ENCODE measurements around the gene CKLF. TPM values are rescaled to one million over a fixed set of nuclear protein-coding genes. Genes with fewer than 3 reads are reported as not detected.
"Not testable (repeated sequence)": the region's sequence is repeated elsewhere in the genome, so short reads cannot be mapped to it uniquely, and the experiment has no call there.

The CKLF gene
- total and polyA plus RNA-seq, 2 donors: 53.8 to 126 TPM

- DNase-seq (ENCODE audit: low read depth in 6 of 9, low spot score in 9 of 9): no peak
- Histone ChIP-seq H3K4me1 (ENCODE audit: control insufficient read depth in 2 of 2, insufficient read depth in 2 of 2, low read length in 2 of 2) (peaks cover 49 to 55% of the 10 kb centered on the region in 2 donors), H3K27ac (ENCODE audit: low read depth in 1 of 2, low read length in 1 of 2) (no peak overlapping the region), H3K36me3 (ENCODE audit: control insufficient read depth in 2 of 2, insufficient read depth in 2 of 2, low read length in 1 of 2) (peaks cover 11 to 20% of the 10 kb centered on the region in 2 donors), H3K4me3 (ENCODE audit: low read length in 2 of 2) (no peak overlapping the region), H3K9me3 (ENCODE audit: control insufficient read depth in 2 of 2, insufficient read depth in 1 of 2, low read length in 1 of 2) (no peaks in the 10 kb centered on the region), H3K27me3 (ENCODE audit: control insufficient read depth in 2 of 2, insufficient read depth in 1 of 2, low read length in 1 of 2) (no peaks in the 10 kb centered on the region)
- 88% methylated on average over 6 of the region's 6 CpGs for WGBS
Observed at GRCh38 chr16:66554495-66554894, 2.1 kb downstream of the CKLF start.

- DNase-seq (ENCODE audit: low read depth in 6 of 9, low spot score in 9 of 9): no peak
- Histone ChIP-seq H3K27ac (ENCODE audit: low read depth in 1 of 2, low read length in 1 of 2) (peak overlapping the region in 1 of 2 donors; percentile 4), H3K27me3 (ENCODE audit: control insufficient read depth in 2 of 2, insufficient read depth in 1 of 2, low read length in 1 of 2) (no peaks in the 10 kb centered on the region), H3K4me1 (ENCODE audit: control insufficient read depth in 2 of 2, insufficient read depth in 2 of 2, low read length in 2 of 2) (peaks cover 14 to 36% of the 10 kb centered on the region in 2 donors), H3K4me3 (ENCODE audit: low read length in 2 of 2) (no peak overlapping the region), H3K9me3 (ENCODE audit: control insufficient read depth in 2 of 2, insufficient read depth in 1 of 2, low read length in 1 of 2) (no peaks in the 10 kb centered on the region), H3K36me3 (ENCODE audit: control insufficient read depth in 2 of 2, insufficient read depth in 2 of 2, low read length in 1 of 2) (peaks cover 28 to 55% of the 10 kb centered on the region in 2 donors)
- WGBS: 79% methylated on average over 1 of the region's 1 CpG
Observed at GRCh38 chr16:66560107-66560506, 7.7 kb downstream of the CKLF start.

- Histone ChIP-seq H3K27ac (ENCODE audit: low read depth in 1 of 2, low read length in 1 of 2) (peak overlapping the region in 1 of 2 donors; percentile 49), H3K27me3 (ENCODE audit: control insufficient read depth in 2 of 2, insufficient read depth in 1 of 2, low read length in 1 of 2) (no peaks in the 10 kb centered on the region), H3K36me3 (ENCODE audit: control insufficient read depth in 2 of 2, insufficient read depth in 2 of 2, low read length in 1 of 2) (peaks cover 38 to 65% of the 10 kb centered on the region in 2 donors), H3K4me1 (ENCODE audit: control insufficient read depth in 2 of 2, insufficient read depth in 2 of 2, low read length in 2 of 2) (peaks cover 4 to 27% of the 10 kb centered on the region in 2 donors), H3K9me3 (ENCODE audit: control insufficient read depth in 2 of 2, insufficient read depth in 1 of 2, low read length in 1 of 2) (no peaks in the 10 kb centered on the region), H3K4me3 (ENCODE audit: low read length in 2 of 2) (no peak overlapping the region)
- WGBS: 40% methylated on average over 3 of the region's 3 CpGs
- no peak for DNase-seq (ENCODE audit: low read depth in 6 of 9, low spot score in 9 of 9)
Observed at GRCh38 chr16:66561381-66562080, 9.2 kb downstream of the CKLF start.

DNA sequence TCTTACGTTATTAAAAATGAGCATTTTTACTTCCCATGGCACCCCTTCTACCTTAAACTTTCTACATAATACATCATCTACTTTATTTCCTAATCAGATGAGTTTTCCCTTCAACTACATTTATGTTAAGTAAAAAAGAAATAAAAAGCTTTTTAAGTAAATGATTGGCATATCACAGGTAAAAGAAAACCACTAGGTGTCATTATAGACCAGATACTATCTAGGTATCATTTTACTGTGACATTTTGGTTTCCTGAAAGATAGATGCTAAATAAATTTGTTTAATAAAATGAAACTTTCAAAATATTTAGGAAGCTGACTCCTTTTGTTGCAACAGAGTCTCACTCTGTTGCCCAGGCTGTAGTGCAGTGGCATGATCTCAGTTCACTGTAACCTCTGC is 10.0 kb downstream of the CKLF start:
- H3K4me1 ChIP-seq (ENCODE audit: control insufficient read depth in 2 of 2, insufficient read depth in 2 of 2, low read length in 2 of 2): peaks cover 3 to 27% of the 10 kb centered on the region in 2 donors
- DNase-seq (ENCODE audit: low read depth in 6 of 9, low spot score in 9 of 9): peak in 1 of 9 donors; percentile 58
- H3K27ac ChIP-seq (ENCODE audit: low read depth in 1 of 2, low read length in 1 of 2): peak overlapping the region in 1 of 2 donors; percentile 8
- 65% methylated on average over 1 of the region's 1 CpG for WGBS
- no peak overlapping the region for H3K4me3 ChIP-seq (ENCODE audit: low read length in 2 of 2)
- H3K9me3 ChIP-seq (ENCODE audit: control insufficient read depth in 2 of 2, insufficient read depth in 1 of 2, low read length in 1 of 2): no peaks in the 10 kb centered on the region
- no peaks in the 10 kb centered on the region for H3K27me3 ChIP-seq (ENCODE audit: control insufficient read depth in 2 of 2, insufficient read depth in 1 of 2, low read length in 1 of 2)
- H3K36me3 ChIP-seq (ENCODE audit: control insufficient read depth in 2 of 2, insufficient read depth in 2 of 2, low read length in 1 of 2): peaks cover 44 to 71% of the 10 kb centered on the region in 2 donors

DNA sequence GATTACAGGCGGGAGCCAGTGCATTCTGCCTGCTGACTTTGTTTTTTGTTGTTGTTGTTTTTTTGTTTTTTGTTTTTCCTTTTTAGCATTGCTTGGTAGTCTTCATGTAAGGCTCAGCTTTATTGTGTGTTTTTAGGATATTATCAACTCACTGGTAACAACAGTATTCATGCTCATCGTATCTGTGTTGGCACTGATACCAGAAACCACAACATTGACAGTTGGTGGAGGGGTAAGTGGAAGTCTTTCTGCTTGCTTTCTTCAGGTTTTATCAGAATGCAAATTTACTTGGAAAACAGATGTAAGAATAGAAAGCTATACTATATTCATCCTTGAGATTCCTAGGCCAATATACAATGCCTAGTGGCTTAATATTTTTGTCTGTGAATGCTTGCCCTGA is 10.6 kb downstream of the CKLF start:
- no peak for DNase-seq (ENCODE audit: low read depth in 6 of 9, low spot score in 9 of 9)
- Histone ChIP-seq H3K27ac (ENCODE audit: low read depth in 1 of 2, low read length in 1 of 2) (peak overlapping the region in 1 of 2 donors; percentile 8), H3K4me3 (ENCODE audit: low read length in 2 of 2) (no peak overlapping the region), H3K36me3 (ENCODE audit: control insufficient read depth in 2 of 2, insufficient read depth in 2 of 2, low read length in 1 of 2) (peaks cover 40 to 69% of the 10 kb centered on the region in 2 donors), H3K4me1 (ENCODE audit: control insufficient read depth in 2 of 2, insufficient read depth in 2 of 2, low read length in 2 of 2) (peaks cover 2 to 27% of the 10 kb centered on the region in 2 donors), H3K27me3 (ENCODE audit: control insufficient read depth in 2 of 2, insufficient read depth in 1 of 2, low read length in 1 of 2) (no peaks in the 10 kb centered on the region), H3K9me3 (ENCODE audit: control insufficient read depth in 2 of 2, insufficient read depth in 1 of 2, low read length in 1 of 2) (no peaks in the 10 kb centered on the region)
- WGBS: 51% methylated on average over 2 of the region's 2 CpGs

DNA sequence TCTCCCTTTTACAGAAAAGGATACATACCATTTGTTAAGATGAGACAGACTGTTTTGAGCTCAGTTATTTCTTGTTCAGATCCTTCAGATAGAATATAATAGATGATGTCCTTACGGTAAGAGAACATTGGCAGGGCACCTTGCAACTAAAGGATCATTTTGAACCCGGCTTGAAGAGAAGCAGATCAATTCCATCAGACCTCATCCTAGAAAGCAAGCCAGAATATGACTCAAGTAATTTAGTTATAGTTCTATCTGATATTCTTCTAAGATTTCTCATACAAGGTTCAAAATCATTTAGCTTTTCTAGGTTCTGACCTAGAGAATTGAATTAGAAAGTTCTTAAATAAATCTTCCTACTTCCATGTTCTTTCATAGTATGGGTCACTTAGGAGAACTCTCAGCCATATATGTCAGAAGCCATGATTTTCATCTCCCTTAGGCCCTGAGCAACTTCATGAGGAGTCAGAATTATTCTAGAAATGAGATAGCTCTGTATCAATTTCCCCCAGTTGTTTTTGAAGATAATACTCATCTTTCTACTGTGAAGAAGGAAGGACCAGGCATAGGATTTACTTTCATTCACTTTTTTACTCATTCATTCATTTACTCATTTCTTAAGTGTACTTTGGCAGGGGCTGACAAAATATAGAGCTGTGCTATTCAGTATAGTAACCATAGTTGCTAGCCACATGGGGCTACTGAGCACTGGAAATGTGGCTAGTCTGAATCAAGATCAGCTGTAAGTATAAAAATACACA is 11.4 kb downstream of the CKLF start:
- WGBS: 91% methylated on average over 2 of the region's 2 CpGs
- no peak overlapping the region for H3K4me3 ChIP-seq (ENCODE audit: low read length in 2 of 2)
- no peak for DNase-seq (ENCODE audit: low read depth in 6 of 9, low spot score in 9 of 9)
- no peak overlapping the region for H3K27ac ChIP-seq (ENCODE audit: low read depth in 1 of 2, low read length in 1 of 2)
- H3K27me3 ChIP-seq (ENCODE audit: control insufficient read depth in 2 of 2, insufficient read depth in 1 of 2, low read length in 1 of 2): no peaks in the 10 kb centered on the region
- H3K4me1 ChIP-seq (ENCODE audit: control insufficient read depth in 2 of 2, insufficient read depth in 2 of 2, low read length in 2 of 2): peaks cover 2 to 27% of the 10 kb centered on the region in 2 donors
- H3K36me3 ChIP-seq (ENCODE audit: control insufficient read depth in 2 of 2, insufficient read depth in 2 of 2, low read length in 1 of 2): peaks cover 39 to 63% of the 10 kb centered on the region in 2 donors
- H3K9me3 ChIP-seq (ENCODE audit: control insufficient read depth in 2 of 2, insufficient read depth in 1 of 2, low read length in 1 of 2): no peaks in the 10 kb centered on the region

- no peak within 1 kb of the TSS for H3K4me3 ChIP-seq (ENCODE audit: low read length in 2 of 2)
- H3K4me1 ChIP-seq (ENCODE audit: control insufficient read depth in 2 of 2, insufficient read depth in 2 of 2, low read length in 2 of 2): peaks cover 2 to 11% of the 10 kb centered on the region in 2 donors
- H3K9me3 ChIP-seq (ENCODE audit: control insufficient read depth in 2 of 2, insufficient read depth in 1 of 2, low read length in 1 of 2): no peaks in the 10 kb centered on the region
- DNase-seq (ENCODE audit: low read depth in 6 of 9, low spot score in 9 of 9): no peak
- H3K36me3 ChIP-seq (ENCODE audit: control insufficient read depth in 2 of 2, insufficient read depth in 2 of 2, low read length in 1 of 2): peaks cover 20 to 49% of the 10 kb centered on the region in 2 donors
- 98% methylated on average over 54 of the region's 54 CpGs for WGBS
- H3K27ac ChIP-seq (ENCODE audit: low read depth in 1 of 2, low read length in 1 of 2): no peak within 1 kb of the TSS
- no peaks in the 10 kb centered on the region for H3K27me3 ChIP-seq (ENCODE audit: control insufficient read depth in 2 of 2, insufficient read depth in 1 of 2, low read length in 1 of 2)
Observed at GRCh38 chr16:66566051-66566901, 13.9 kb downstream of the CKLF start, which contains the start of gene CMTM1. TSS of gene CMTM1 (plus strand) at chr16:66566439. CDS start at chr16:66566514, 75 bp downstream.

GRCh38 chr16:66567270-66567669 is 14.9 kb downstream of the CKLF start:
- H3K4me1 ChIP-seq (ENCODE audit: control insufficient read depth in 2 of 2, insufficient read depth in 2 of 2, low read length in 2 of 2); H3K9me3 ChIP-seq (ENCODE audit: control insufficient read depth in 2 of 2, insufficient read depth in 1 of 2, low read length in 1 of 2); H3K4me3 ChIP-seq (ENCODE audit: low read length in 2 of 2); H3K27me3 ChIP-seq (ENCODE audit: control insufficient read depth in 2 of 2, insufficient read depth in 1 of 2, low read length in 1 of 2); DNase-seq (ENCODE audit: low read depth in 6 of 9, low spot score in 9 of 9); H3K27ac ChIP-seq (ENCODE audit: low read depth in 1 of 2, low read length in 1 of 2): not testable (repeated sequence)
- peaks cover 20 to 51% of the 10 kb centered on the region in 2 donors for H3K36me3 ChIP-seq (ENCODE audit: control insufficient read depth in 2 of 2, insufficient read depth in 2 of 2, low read length in 1 of 2)
- WGBS: 95% methylated on average over 3 of the region's 3 CpGs
